Measurements from ENCODE around the gene KCNG2. TPM values are rescaled to one million over a fixed set of nuclear protein-coding genes. Genes with fewer than 3 reads are reported as not detected.

KCNG2 gene
- total and polyA plus RNA-seq, 2 experiments from 2014 or later: not detected

DNA sequence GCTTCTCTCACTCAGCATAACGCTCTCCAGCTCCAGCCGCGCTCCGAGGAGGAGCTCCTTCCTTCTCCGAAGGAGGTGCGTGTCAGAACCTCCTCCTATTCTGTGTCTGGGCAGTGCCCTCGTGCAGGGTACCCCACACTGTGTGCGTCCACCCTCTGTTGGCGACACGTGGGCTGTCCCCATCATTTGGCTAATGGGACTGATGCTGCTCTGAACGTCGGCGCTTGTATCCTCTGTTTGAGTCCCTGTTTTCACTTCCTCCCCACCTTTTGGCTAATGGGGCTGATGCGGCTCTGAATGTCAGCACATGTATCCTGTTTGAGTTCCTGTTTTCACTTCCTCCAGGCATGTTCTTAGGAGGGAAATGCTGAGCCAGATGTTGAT, 22.2 kb downstream of the KCNG2 start:
- Histone ChIP-seq H3K9me2 (replicated peaks; ENCODE audit: insufficient read depth) (no peaks in the 10 kb centered on the region), H3K4me2 (no peak overlapping the region), H3K79me2 (no peaks in the 10 kb centered on the region), H3K9me3 (ENCODE audit: low read depth) (no peaks in the 10 kb centered on the region), H3K27me3 (no peaks in the 10 kb centered on the region), H2AFZ (no peak overlapping the region), H3K4me1 (ENCODE audit: insufficient read depth) (no peaks in the 10 kb centered on the region), H4K20me1 (ENCODE audit: insufficient read depth, poor library complexity, severe bottlenecking) (no peaks in the 10 kb centered on the region), H3K4me3 (no peak overlapping the region), H3K36me3 (replicated peaks; ENCODE audit: insufficient read depth, low read depth) (no peaks in the 10 kb centered on the region), H3K27ac (no peak overlapping the region)
- 82% methylated on average over 14 of the region's 14 CpGs for WGBS (ENCODE audit: low lambda C conversion rate, missing lambda C conversion rate)
- TF ChIP-seq EZH2 (IDR thresholded peaks at IDR 0.05; ENCODE audit: borderline replicate concordance) (no peak), EZH2phosphoT487 (IDR thresholded peaks at IDR 0.05; ENCODE audit: low read depth, severe bottlenecking, unreplicated experiment) (no peak)
- TF ChIP-seq, protein P1, sequence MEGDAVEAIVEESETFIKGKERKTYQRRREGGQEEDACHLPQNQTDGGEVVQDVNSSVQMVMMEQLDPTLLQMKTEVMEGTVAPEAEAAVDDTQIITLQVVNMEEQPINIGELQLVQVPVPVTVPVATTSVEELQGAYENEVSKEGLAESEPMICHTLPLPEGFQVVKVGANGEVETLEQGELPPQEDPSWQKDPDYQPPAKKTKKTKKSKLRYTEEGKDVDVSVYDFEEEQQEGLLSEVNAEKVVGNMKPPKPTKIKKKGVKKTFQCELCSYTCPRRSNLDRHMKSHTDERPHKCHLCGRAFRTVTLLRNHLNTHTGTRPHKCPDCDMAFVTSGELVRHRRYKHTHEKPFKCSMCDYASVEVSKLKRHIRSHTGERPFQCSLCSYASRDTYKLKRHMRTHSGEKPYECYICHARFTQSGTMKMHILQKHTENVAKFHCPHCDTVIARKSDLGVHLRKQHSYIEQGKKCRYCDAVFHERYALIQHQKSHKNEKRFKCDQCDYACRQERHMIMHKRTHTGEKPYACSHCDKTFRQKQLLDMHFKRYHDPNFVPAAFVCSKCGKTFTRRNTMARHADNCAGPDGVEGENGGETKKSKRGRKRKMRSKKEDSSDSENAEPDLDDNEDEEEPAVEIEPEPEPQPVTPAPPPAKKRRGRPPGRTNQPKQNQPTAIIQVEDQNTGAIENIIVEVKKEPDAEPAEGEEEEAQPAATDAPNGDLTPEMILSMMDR (IDR thresholded peaks at IDR 0.05; ENCODE audit: poor library complexity): no peak
- no peak for DNase-seq (ENCODE audit: low spot score)

DNA sequence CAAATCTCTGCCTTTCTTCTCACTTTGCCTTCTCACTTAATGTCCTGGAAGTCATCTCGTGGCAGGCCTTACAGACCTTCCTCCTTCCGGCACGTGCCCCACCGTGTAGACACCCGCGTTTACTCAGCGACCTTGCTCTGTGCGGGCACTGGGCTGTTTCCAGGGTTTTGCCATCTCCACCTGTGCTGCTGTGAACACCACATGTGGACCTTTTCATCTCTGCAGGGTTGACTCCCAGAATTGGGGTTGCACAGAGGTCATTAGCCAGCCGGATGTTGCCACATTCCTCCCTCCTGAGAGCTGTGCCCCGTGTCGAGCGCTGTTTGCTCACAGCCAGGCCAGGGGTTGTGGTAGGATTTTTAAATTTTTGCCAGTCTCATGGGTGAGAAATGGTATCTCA, 25.4 kb downstream of the KCNG2 start:
- TF ChIP-seq, protein P1 (IDR thresholded peaks at IDR 0.05; ENCODE audit: poor library complexity): no peak
- TF ChIP-seq EZH2phosphoT487 (IDR thresholded peaks at IDR 0.05; ENCODE audit: low read depth, severe bottlenecking, unreplicated experiment) (no peak), EZH2 (IDR thresholded peaks at IDR 0.05; ENCODE audit: borderline replicate concordance) (no peak)
- H4K20me1 ChIP-seq (ENCODE audit: insufficient read depth, poor library complexity, severe bottlenecking): no peaks in the 10 kb centered on the region
- no peaks in the 10 kb centered on the region for H3K79me2 ChIP-seq
- no peak overlapping the region for H2AFZ ChIP-seq
- H3K4me3 ChIP-seq: no peak overlapping the region
- no peaks in the 10 kb centered on the region for H3K9me3 ChIP-seq (ENCODE audit: low read depth)
- 87% methylated on average over 12 of the region's 12 CpGs for WGBS (ENCODE audit: low lambda C conversion rate, missing lambda C conversion rate)
- no peak overlapping the region for H3K27ac ChIP-seq
- H3K27me3 ChIP-seq: no peaks in the 10 kb centered on the region
- H3K36me3 ChIP-seq (replicated peaks; ENCODE audit: insufficient read depth, low read depth): no peaks in the 10 kb centered on the region
- no peak overlapping the region for H3K4me2 ChIP-seq
- DNase-seq (ENCODE audit: low spot score): no peak
- no peaks in the 10 kb centered on the region for H3K9me2 ChIP-seq (replicated peaks; ENCODE audit: insufficient read depth)
- no peaks in the 10 kb centered on the region for H3K4me1 ChIP-seq (ENCODE audit: insufficient read depth)

DNA sequence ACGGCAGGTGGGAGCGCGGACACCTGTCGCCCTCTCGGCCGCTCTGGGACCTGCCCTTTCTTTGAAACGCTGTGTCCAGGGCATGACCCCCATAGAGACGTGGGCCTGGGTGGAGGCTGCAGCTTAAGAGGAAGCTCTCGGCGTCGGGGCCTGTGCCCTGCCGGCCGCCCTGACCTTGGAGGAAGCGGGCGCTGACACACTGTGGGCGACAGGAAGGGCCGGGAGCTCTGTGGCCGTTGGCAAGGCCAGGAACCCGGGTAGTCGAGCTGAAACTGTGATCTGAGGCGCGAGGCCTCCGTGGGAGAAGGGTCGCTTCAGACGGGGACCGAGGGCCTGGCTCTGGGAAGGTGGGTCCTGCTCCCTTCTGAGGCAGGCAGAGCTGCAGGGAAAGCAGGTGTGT, 28.2 kb downstream of the KCNG2 start:
- no peaks in the 10 kb centered on the region for H3K36me3 ChIP-seq (replicated peaks; ENCODE audit: insufficient read depth, low read depth)
- H3K79me2 ChIP-seq: no peaks in the 10 kb centered on the region
- no peaks in the 10 kb centered on the region for H3K9me3 ChIP-seq (ENCODE audit: low read depth)
- no peak for DNase-seq (ENCODE audit: low spot score)
- H3K4me3 ChIP-seq: no peak overlapping the region
- no peak overlapping the region for H2AFZ ChIP-seq
- no peak overlapping the region for H3K27ac ChIP-seq
- H3K9me2 ChIP-seq (replicated peaks; ENCODE audit: insufficient read depth): no peaks in the 10 kb centered on the region
- 97% methylated on average over 26 of the region's 26 CpGs for WGBS (ENCODE audit: low lambda C conversion rate, missing lambda C conversion rate)
- TF ChIP-seq EZH2 (IDR thresholded peaks at IDR 0.05; ENCODE audit: borderline replicate concordance): no peak
- TF ChIP-seq, protein P1 (IDR thresholded peaks at IDR 0.05; ENCODE audit: poor library complexity): no peak
- TF ChIP-seq EZH2phosphoT487 (IDR thresholded peaks at IDR 0.05; ENCODE audit: low read depth, severe bottlenecking, unreplicated experiment): no peak
- no peaks in the 10 kb centered on the region for H4K20me1 ChIP-seq (ENCODE audit: insufficient read depth, poor library complexity, severe bottlenecking)
- no peak overlapping the region for H3K4me2 ChIP-seq
- no peaks in the 10 kb centered on the region for H3K27me3 ChIP-seq
- H3K4me1 ChIP-seq (ENCODE audit: insufficient read depth): no peaks in the 10 kb centered on the region

DNA sequence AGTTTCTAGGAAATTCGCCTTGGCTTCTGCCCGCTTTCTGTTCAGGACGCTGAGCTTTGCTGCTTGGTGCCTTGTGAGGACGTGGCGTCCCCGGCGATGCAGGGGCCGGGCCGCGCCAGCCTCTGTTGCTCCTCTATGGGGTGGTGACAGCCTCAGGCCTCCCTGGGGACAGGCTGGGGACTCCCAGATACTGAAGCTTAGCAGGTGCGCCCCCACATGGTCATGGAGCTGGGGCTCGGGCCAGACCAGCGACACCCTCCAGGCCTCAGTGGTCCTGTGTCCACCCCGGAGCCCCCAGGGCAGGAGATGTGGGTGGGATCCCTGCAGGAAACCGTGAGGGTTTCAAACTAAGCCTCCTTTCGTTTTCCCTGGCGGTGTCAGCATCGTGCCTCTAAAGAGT, 29.2 kb downstream of the KCNG2 start:
- H3K4me2 ChIP-seq: no peak overlapping the region
- H3K4me3 ChIP-seq: no peak overlapping the region
- no peaks in the 10 kb centered on the region for H3K9me2 ChIP-seq (replicated peaks; ENCODE audit: insufficient read depth)
- H4K20me1 ChIP-seq (ENCODE audit: insufficient read depth, poor library complexity, severe bottlenecking): no peaks in the 10 kb centered on the region
- no peak overlapping the region for H3K27ac ChIP-seq
- no peaks in the 10 kb centered on the region for H3K27me3 ChIP-seq
- H3K79me2 ChIP-seq: no peaks in the 10 kb centered on the region
- no peaks in the 10 kb centered on the region for H3K4me1 ChIP-seq (ENCODE audit: insufficient read depth)
- H2AFZ ChIP-seq: no peak overlapping the region
- H3K9me3 ChIP-seq (ENCODE audit: low read depth): no peaks in the 10 kb centered on the region
- no peaks in the 10 kb centered on the region for H3K36me3 ChIP-seq (replicated peaks; ENCODE audit: insufficient read depth, low read depth)
- TF ChIP-seq, protein P1 (IDR thresholded peaks at IDR 0.05; ENCODE audit: poor library complexity): no peak
- TF ChIP-seq EZH2 (IDR thresholded peaks at IDR 0.05; ENCODE audit: borderline replicate concordance) (no peak), EZH2phosphoT487 (IDR thresholded peaks at IDR 0.05; ENCODE audit: low read depth, severe bottlenecking, unreplicated experiment) (no peak)
- 94% methylated on average over 18 of the region's 18 CpGs for WGBS (ENCODE audit: low lambda C conversion rate, missing lambda C conversion rate)
- DNase-seq (ENCODE audit: low spot score): no peak
